Measurements from ENCODE around the gene ASTN1. TPM values are rescaled to one million over a fixed set of nuclear protein-coding genes. Genes with fewer than 3 reads are reported as not detected.

The ASTN1 gene
- total and polyA plus RNA-seq, 11 donors, result 0.15 to 3.6 (median 0.44) TPM

GRCh38 chr1:176931526-176931925 is 233.0 kb downstream of the ASTN1 start:
- 74 to 95% (median 91%) methylated on average over 1 of the region's 1 CpG for WGBS, 4 donors
- no peak for ATAC-seq

GRCh38 chr1:176926330-176927086 is 238.0 kb downstream of the ASTN1 start:
- Histone ChIP-seq H3K4me3 (no peak overlapping the region), H3K27ac (no peak overlapping the region), H3K9me3 (no peaks in the 10 kb centered on the region), H3K27me3 (no peaks in the 10 kb centered on the region), H3K4me1 (no peaks in the 10 kb centered on the region), H3K36me3 (no peaks in the 10 kb centered on the region)
- intact Hi-C loops (cut with DNase I), result no loop called here
- DNase-seq (no peak), ATAC-seq (no peak)
- 72 to 77% (median 75%) methylated on average over 5 of the region's 5 CpGs for WGBS, 4 donors
- no peak for TF ChIP-seq POLR2A (IDR thresholded peaks at IDR 0.05)
- TF ChIP-seq, protein P1, sequence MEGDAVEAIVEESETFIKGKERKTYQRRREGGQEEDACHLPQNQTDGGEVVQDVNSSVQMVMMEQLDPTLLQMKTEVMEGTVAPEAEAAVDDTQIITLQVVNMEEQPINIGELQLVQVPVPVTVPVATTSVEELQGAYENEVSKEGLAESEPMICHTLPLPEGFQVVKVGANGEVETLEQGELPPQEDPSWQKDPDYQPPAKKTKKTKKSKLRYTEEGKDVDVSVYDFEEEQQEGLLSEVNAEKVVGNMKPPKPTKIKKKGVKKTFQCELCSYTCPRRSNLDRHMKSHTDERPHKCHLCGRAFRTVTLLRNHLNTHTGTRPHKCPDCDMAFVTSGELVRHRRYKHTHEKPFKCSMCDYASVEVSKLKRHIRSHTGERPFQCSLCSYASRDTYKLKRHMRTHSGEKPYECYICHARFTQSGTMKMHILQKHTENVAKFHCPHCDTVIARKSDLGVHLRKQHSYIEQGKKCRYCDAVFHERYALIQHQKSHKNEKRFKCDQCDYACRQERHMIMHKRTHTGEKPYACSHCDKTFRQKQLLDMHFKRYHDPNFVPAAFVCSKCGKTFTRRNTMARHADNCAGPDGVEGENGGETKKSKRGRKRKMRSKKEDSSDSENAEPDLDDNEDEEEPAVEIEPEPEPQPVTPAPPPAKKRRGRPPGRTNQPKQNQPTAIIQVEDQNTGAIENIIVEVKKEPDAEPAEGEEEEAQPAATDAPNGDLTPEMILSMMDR (IDR thresholded peaks at IDR 0.05), result no peak

More at GRCh38 chr1:176931526-176931925, 233.0 kb downstream of the ASTN1 start:
- Histone ChIP-seq H3K9me3 (no peaks in the 10 kb centered on the region), H3K4me3 (no peak overlapping the region), H3K4me1 (peaks cover 0 to 17% (median 6%) of the 10 kb centered on the region in 12 donors), H3K36me3 (no peaks in the 10 kb centered on the region), H3K27ac (peak overlapping the region in 5 of 12 donors; percentile 39 to 74 (median 61)), H3K27me3 (no peaks in the 10 kb centered on the region)
- intact Hi-C loops (cut with DNase I), result no loop called here
- DNase-seq, result no peak
- no peak for TF ChIP-seq POLR2A (IDR thresholded peaks at IDR 0.05)
- TF ChIP-seq, protein P1 (IDR thresholded peaks at IDR 0.05), result no peak

DNA sequence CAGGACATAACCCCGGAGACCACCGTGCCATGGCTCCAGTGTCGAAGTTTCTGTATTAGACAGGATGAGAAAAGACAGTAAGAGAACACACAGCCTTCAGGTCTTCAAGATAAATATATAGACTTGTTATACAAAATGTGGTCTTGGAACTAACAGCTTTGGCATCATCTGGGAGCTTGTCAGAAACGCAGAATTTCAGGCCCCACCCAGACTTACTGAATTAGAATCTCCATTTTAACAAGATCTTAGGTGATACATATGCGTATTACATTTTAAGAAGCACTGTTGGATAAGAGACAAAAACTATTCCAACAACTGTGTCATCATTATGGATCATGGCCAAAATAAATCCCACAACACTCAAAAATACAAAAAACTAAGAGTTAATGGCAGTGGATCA is 239.3 kb downstream of the ASTN1 start:
- Histone ChIP-seq H3K36me3 (no peaks in the 10 kb centered on the region), H3K9me3 (no peaks in the 10 kb centered on the region), H3K27me3 (no peaks in the 10 kb centered on the region), H3K4me3 (no peak overlapping the region), H3K27ac (no peak overlapping the region), H3K4me1 (no peaks in the 10 kb centered on the region)
- intact Hi-C loops (cut with DNase I), result no loop called here
- ATAC-seq (no peak), DNase-seq (no peak)
- WGBS, 4 donors, result 75 to 90% (median 85%) methylated on average over 5 of the region's 5 CpGs
- TF ChIP-seq, protein P1 (IDR thresholded peaks at IDR 0.05), result no peak
- TF ChIP-seq POLR2A (IDR thresholded peaks at IDR 0.05), result no peak

GRCh38 chr1:176923283-176923682 is 241.2 kb downstream of the ASTN1 start:
- ATAC-seq, result no peak
- Histone ChIP-seq H3K36me3 (no peaks in the 10 kb centered on the region), H3K27ac (no peak overlapping the region), H3K4me3 (no peak overlapping the region), H3K4me1 (no peaks in the 10 kb centered on the region), H3K27me3 (no peaks in the 10 kb centered on the region), H3K9me3 (no peaks in the 10 kb centered on the region)
- intact Hi-C loops (cut with DNase I), result no loop called here
- WGBS, 4 donors, result 90 to 96% (median 92%) methylated on average over 1 of the region's 1 CpG
- TF ChIP-seq POLR2A (IDR thresholded peaks at IDR 0.05), result no peak
- TF ChIP-seq, protein P1 (IDR thresholded peaks at IDR 0.05), result no peak
- no peak for DNase-seq

Measured in heart left ventricle (tissue), 16 donors.